ENCODE results near the gene SLC11A2. TPM values are rescaled to one million over a fixed set of nuclear protein-coding genes. Genes with fewer than 3 reads are reported as not detected.

SLC11A2 gene
- polyA plus RNA-seq, 1 experiment, result 51.4 TPM

DNA sequence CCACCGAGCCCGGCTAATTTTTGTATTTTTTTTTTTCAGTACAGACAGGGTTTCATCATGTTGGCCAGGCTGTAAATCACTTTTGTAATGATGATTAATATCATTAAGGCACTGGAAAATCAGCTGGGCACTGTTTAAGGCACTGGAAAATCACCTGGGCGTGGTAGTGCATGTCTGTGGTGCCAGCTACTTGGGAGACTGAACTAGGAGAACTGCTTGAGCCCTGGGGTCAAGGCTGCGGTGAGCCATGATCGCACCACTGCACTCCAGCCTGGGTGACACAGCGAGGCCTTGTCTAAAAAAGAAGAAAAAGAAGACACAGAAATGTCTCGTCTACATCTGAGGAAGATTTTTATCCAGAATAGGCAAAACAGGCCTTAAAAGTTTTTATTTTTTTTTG, 12.7 kb downstream of the SLC11A2 start:
- no peak for DNase-seq (ENCODE audit: low read depth)
- H3K4me3 ChIP-seq (ENCODE audit: low read depth, low read length), result no peak overlapping the region
- TF ChIP-seq, protein P1, sequence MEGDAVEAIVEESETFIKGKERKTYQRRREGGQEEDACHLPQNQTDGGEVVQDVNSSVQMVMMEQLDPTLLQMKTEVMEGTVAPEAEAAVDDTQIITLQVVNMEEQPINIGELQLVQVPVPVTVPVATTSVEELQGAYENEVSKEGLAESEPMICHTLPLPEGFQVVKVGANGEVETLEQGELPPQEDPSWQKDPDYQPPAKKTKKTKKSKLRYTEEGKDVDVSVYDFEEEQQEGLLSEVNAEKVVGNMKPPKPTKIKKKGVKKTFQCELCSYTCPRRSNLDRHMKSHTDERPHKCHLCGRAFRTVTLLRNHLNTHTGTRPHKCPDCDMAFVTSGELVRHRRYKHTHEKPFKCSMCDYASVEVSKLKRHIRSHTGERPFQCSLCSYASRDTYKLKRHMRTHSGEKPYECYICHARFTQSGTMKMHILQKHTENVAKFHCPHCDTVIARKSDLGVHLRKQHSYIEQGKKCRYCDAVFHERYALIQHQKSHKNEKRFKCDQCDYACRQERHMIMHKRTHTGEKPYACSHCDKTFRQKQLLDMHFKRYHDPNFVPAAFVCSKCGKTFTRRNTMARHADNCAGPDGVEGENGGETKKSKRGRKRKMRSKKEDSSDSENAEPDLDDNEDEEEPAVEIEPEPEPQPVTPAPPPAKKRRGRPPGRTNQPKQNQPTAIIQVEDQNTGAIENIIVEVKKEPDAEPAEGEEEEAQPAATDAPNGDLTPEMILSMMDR (IDR thresholded peaks at IDR 0.05; ENCODE audit: insufficient read depth, low read depth, low read length), result no peak
- no peaks in the 10 kb centered on the region for H3K36me3 ChIP-seq (ENCODE audit: control insufficient read depth, insufficient read depth, low read length)
- ChIA-PET CTCF (interaction anchor here (0.7 kb wide), 1 partner anchor 475 kb away, joined by 3 read pairs; no protein-coding TSS in a partner anchor), POLR2A (interaction anchor here (0.6 kb wide), 1 partner anchor 1069 kb away, joined by 4 read pairs; no protein-coding TSS in a partner anchor)
- H3K27me3 ChIP-seq (ENCODE audit: control insufficient read depth, insufficient read depth, low read length), result no peaks in the 10 kb centered on the region

DNA sequence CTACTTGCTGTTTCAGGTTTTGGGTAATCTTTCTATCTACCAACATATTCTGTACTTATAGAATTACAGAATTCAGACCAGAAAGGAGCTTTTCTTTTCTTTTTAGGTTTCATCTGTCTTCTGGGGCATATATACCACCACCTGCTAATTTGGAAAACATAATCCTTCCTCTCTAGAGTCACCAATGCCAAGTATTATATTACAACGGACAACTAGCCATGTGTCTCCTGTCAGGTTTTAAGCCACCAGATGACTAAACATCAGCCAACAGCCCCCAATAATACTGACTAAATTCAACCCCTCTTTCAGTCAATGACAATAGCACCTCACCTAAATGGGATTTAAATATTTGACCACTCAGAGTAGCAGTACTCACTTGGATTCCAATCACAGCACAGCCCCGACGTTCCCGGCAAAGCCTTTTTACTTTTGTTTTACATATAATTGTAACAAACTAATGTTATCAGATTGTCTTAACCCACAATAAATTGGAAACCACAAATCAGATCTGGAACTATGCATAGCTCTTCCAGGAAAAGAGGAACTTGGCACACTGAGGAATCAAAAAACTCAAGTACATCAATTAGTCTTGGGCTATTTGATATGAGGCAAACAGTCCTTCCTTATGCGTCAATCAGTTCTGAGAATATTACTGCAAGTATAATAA, 13.5 kb downstream of the SLC11A2 start:
- H3K27me3 ChIP-seq (ENCODE audit: control insufficient read depth, insufficient read depth, low read length), result no peaks in the 10 kb centered on the region
- CTCF ChIA-PET, result interaction anchor here (0.7 kb wide), 1 partner anchor 474 kb away, joined by 3 read pairs; no protein-coding TSS in a partner anchor
- DNase-seq (ENCODE audit: low read depth), result no peak
- POLR2A ChIA-PET, result interaction anchor here (0.6 kb wide), 1 partner anchor 1069 kb away, joined by 4 read pairs; no protein-coding TSS in a partner anchor
- H3K36me3 ChIP-seq (ENCODE audit: control insufficient read depth, insufficient read depth, low read length), result peaks cover 1% of the 10 kb centered on the region; the same call in 1 of the 2 replicates
- H3K4me3 ChIP-seq (ENCODE audit: low read depth, low read length), result no peak overlapping the region
- TF ChIP-seq, protein P1 (IDR thresholded peaks at IDR 0.05; ENCODE audit: insufficient read depth, low read depth, low read length), result no peak

DNA sequence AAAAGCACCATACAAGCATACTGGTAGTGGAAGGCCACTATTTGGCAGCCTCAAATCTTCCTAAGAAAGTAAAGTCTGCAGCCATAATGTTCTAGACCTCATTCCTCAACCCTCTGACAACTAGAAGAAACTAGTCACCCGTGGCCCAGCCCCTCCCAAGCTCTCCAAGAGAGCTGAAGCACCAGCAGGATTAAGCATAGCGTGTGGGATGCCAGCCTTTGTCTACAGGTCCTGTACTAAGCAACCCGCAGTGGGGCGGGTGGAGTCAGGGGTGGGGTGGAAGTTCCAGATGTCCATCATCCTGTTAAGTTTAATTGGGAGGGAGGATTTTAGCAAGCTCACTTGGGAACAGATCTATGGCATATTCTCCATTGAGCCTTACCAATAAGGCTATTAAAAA, 14.2 kb downstream of the SLC11A2 start:
- Histone ChIP-seq H3K27me3 (ENCODE audit: control insufficient read depth, insufficient read depth, low read length) (no peaks in the 10 kb centered on the region), H3K36me3 (ENCODE audit: control insufficient read depth, insufficient read depth, low read length) (peaks cover 2% of the 10 kb centered on the region; the same call in 1 of the 2 replicates), H3K4me3 (ENCODE audit: low read depth, low read length) (no peak overlapping the region)
- ChIA-PET POLR2A (no interaction called here), CTCF (no interaction called here)
- DNase-seq (ENCODE audit: low read depth), result no peak
- TF ChIP-seq, protein P1 (IDR thresholded peaks at IDR 0.05; ENCODE audit: insufficient read depth, low read depth, low read length), result no peak

DNA sequence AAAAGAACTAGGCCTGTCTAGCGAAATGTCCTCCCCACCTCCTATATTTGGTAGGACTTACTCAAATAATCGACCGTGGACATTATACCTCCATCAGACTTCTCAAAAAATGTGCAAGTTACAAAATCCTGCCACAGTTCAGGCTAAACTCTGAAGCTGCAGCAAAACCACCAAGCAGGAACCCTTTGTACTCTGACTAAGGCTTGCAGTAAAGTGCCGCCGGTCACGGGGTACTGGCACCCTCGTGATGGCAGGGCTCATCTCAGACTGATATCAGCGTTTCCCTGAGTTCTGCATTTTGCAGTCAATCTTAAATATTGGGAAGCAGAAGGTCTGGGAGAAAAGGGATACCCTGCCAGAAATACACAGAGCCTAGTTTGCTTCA, 17.1 kb downstream of the SLC11A2 start:
- Histone ChIP-seq H3K27me3 (ENCODE audit: control insufficient read depth, insufficient read depth, low read length) (no peaks in the 10 kb centered on the region), H3K36me3 (ENCODE audit: control insufficient read depth, insufficient read depth, low read length) (peaks cover 5% of the 10 kb centered on the region; the same call in 1 of the 2 replicates), H3K4me3 (ENCODE audit: low read depth, low read length) (no peak overlapping the region)
- POLR2A ChIA-PET, result no interaction called here
- TF ChIP-seq, protein P1 (IDR thresholded peaks at IDR 0.05; ENCODE audit: insufficient read depth, low read depth, low read length), result no peak
- CTCF ChIA-PET, result interaction anchor here (1.1 to 1.3 kb wide), 2 partner anchors 12 to 22 kb away, joined by 3 to 5 read pairs; no protein-coding TSS in a partner anchor
- DNase-seq (ENCODE audit: low read depth), result no peak

DNA sequence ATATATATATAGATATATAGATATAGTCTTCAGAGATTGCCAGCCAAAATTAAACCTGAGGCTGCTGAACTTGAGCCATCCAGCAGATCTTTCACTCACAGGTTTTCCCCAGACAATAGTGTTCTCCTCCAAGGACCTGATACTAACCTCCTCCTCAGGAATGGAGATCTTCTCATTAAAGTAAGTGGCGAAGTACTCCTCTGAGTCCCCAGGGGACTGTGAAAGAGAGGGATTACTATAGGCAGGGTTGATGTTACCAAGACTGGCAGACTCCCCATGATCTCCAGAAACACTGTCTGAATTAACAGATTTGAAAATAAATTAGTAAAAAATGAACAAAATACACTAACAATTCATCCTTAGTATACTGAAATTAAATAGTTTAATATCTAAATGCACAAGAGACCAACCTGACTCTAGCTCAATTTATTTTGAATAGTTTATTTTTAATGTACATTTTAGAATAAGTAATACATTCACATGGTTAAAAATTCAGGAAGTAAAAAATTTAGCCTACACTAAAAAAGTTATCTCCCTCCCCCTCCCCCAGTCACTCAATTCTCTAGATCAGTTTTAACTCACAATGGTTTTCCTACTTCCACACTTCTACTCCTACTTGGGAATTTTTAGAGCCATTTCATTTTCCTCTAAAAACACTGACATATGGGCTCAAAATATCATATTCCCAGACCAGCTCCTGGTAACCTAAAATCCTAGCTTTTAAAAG, 17.7 kb downstream of the SLC11A2 start:
- no peak overlapping the region for H3K4me3 ChIP-seq (ENCODE audit: low read depth, low read length)
- CTCF ChIA-PET, result interaction anchor here (1.1 to 1.4 kb wide), 3 partner anchors 13 to 243 kb away, joined by 3 to 5 read pairs (median 3); no protein-coding TSS in a partner anchor

More for the DNA sequence above, 17.7 kb downstream of the SLC11A2 start:
- POLR2A ChIA-PET, result no interaction called here
- H3K27me3 ChIP-seq (ENCODE audit: control insufficient read depth, insufficient read depth, low read length), result no peaks in the 10 kb centered on the region
- peaks cover 5% of the 10 kb centered on the region; the same call in 1 of the 2 replicates for H3K36me3 ChIP-seq (ENCODE audit: control insufficient read depth, insufficient read depth, low read length)
- TF ChIP-seq, protein P1 (IDR thresholded peaks at IDR 0.05; ENCODE audit: insufficient read depth, low read depth, low read length), result no peak
- DNase-seq (ENCODE audit: low read depth), result no peak
